NT2/D1 (cell line): Measurements from ENCODE around the gene SH3RF2.

Source experiments
- SUZ12 ChIP-seq: IDR thresholded peaks from 2 replicates; pipeline ENCODE4 v1.6.1; 2011; ENCODE audit not compliant: insufficient read length, insufficient read depth; ENCODE audit errors: extremely low read depth
- YY1 ChIP-seq: IDR thresholded peaks from 2 replicates; pipeline ENCODE4 v1.6.1; 2011; ENCODE audit not compliant: insufficient read length, insufficient read depth
- ZNF274 ChIP-seq: IDR thresholded peaks from 2 replicates; pipeline ENCODE4 v1.6.1; 2011; ENCODE audit warnings: mild to moderate bottlenecking, low read depth, low read length

DNA sequence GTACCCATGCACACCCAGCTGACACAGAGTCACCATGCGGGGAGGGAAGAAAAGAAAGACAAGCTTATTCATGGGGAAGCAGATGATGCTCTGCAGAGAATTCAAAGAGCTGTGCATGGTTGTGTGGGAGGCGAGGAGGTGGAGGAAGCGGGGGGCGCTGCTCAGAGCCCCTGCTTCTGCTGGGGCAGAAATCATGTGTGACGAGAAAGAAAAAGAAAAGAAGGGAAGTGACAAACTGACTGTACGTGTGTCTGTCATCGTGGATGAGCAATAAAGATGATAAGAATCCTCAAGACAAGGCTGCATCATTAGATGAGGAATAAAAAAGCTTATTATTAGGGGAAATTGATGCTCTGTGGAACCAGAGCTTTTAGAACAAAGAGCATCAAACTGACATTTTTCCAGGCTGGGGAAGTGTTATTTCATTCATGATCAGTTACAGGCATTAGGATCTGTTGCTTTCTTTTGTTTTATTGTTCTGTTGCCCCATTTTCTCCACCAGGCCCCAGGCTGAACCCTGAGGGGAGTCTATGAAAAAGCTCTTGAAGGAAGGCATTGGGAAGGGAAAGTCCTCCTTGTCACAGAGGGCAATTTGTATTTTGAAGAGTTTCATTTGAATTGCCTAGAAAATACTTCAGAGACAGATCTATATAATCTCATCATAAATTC lies 20.3 kb upstream of the SH3RF2 start:
- TF ChIP-seq ZNF274: no peak
- no peak for TF ChIP-seq YY1
- TF ChIP-seq SUZ12: no peak
